Measurements from ENCODE around the gene ZNF362.

ZNF362 gene

DNA sequence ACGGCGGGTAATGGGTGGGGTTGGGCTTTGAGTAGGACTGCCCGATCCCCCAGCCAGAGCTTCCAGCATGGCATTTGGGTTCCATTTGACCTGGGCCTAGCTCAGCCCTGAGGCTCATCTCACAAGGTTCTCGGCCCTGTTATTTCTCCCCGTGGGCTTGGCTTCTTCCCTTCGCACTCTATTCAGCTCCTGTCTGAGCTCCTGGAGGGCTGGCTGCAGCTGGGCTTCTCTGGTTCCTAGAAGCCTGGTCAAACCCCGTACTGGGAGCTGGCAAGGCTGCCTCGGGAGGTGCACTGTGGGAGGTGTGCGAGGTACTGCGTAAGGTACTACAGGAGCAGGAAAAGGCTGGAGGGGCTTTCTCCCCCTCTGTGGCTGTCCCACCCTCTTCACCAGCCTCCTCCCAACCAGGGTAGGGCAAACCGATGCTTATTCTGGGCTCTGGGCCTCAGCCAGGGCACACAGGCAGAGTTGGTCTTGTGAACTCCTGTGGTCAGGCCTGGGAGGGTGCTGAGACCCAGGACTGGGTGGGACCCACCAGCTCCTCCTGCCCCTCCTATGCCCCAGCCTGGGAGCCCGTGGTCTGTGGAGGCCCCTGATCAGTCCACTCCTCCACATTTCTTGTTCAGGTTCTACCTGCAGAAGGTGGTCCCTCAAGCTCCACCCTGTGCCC is 63.8 kb downstream of the ZNF362 start:
- no peak for DNase-seq (ENCODE audit: low read depth)
- no peak overlapping the region for H3K4me3 ChIP-seq (ENCODE audit: low read depth, low read length)

GRCh38 chr1:33320619-33321165 is 64.4 kb downstream of the ZNF362 start, which contains the start of gene A3GALT2:
TSS of gene A3GALT2 (minus strand) at chr1:33321098. CDS start at chr1:33321098, 0 bp downstream.
- DNase-seq (ENCODE audit: low read depth): no peak
- no peak within 1 kb of the TSS for H3K4me3 ChIP-seq (ENCODE audit: low read depth, low read length)

GRCh38 chr1:33321178-33321577 is 64.9 kb downstream of the ZNF362 start:
- DNase-seq (ENCODE audit: low read depth): no peak
- no peak overlapping the region for H3K4me3 ChIP-seq (ENCODE audit: low read depth, low read length)

DNA sequence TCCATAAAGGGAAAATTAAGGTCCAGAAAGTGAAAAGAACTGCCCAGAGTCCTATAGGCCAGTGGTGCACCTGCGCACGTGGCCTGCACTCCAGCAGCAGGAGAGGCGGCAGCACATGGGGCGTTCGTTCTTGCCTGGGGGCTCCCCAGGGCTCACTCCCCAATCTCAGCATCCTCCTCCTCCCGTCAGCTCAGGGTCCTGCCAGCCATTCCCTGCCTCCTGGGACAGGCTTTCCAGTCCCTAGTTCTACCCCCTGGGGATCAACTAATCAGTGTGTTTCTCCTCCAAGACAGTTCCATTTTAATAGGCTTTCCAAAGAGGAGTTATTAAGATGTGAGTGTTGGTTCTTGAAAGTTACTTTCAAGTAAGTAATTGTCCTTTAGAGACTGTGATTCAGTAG is 65.8 kb downstream of the ZNF362 start:
- no peak for DNase-seq (ENCODE audit: low read depth)
- no peak overlapping the region for H3K4me3 ChIP-seq (ENCODE audit: low read depth, low read length)

DNA sequence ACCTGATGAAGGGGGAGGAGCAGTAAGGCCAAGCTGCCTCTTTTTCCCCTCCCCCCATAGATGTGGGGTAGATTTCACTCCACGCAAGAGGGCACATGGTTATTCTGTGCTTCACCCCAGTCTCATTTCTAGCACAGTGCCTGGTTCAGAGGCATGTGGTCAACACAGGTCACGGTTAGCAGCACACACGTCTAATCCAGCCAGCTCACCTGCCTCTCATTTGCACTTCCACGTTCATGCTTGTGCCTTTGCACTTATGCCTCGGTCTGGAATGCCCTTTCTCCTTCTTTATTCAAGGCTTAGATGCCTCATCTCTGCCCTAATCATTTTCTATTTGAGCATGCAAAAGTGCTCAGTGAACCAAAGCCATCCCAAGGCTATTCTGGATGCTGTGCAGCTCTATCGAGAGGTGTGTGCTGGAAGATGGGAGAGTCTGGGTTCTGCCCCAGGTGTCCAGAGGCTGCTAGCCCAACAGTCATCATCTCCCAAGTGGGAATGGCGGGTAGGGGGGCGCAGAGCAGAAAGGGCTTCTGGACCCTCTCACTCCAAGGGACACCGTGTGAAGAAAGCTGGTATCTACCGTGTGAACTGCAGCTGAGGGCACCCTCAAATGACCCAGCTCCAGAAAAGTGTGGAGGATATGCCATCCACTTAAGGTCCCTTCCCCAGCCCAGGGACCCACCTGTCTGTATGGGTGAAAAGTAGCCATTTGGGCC is 66.7 kb downstream of the ZNF362 start:
- DNase-seq (ENCODE audit: low read depth): no peak
- H3K4me3 ChIP-seq (ENCODE audit: low read depth, low read length): no peak overlapping the region

DNA sequence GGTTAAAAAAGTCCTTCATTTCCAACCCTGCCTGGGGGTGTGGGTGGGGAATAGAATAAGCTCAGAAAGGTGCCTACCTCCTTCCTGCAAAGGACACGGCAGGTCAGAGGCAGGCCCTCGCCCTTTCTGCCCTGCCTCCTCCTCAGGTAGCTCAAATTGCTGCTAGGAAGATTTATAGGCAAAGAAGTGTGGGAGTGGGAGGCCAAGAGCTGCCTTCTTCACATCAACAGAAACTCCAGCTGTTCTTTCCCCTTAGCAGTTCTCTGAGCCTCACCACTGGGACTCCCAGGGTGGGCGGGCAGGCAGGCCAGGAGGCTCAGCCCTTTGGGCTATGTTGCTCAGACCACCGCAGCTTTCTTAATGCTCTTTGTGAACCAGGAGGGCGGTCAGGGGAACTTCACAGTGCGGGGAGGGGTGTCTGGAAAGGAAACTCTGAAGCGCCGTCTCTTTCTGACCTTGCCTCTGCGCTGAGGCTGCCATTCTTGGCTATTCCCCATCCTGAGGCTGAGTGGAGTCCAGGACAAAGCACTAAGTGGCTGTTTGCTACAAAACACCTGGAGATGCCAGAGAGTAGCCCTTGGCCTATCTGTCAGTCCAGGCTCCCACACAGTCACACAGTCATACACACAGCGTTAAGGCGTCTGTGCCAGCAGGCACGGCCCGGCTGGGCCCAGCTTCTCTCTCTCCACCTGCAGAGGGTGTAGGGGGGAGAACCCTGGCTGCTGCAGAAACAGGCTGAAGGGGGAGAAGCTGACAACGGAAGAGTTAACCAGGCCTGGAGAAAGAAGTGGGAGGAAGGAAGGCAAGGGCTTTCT is 67.6 kb downstream of the ZNF362 start:
- H3K4me3 ChIP-seq (ENCODE audit: low read depth, low read length): no peak overlapping the region
- DNase-seq (ENCODE audit: low read depth): no peak

DNA sequence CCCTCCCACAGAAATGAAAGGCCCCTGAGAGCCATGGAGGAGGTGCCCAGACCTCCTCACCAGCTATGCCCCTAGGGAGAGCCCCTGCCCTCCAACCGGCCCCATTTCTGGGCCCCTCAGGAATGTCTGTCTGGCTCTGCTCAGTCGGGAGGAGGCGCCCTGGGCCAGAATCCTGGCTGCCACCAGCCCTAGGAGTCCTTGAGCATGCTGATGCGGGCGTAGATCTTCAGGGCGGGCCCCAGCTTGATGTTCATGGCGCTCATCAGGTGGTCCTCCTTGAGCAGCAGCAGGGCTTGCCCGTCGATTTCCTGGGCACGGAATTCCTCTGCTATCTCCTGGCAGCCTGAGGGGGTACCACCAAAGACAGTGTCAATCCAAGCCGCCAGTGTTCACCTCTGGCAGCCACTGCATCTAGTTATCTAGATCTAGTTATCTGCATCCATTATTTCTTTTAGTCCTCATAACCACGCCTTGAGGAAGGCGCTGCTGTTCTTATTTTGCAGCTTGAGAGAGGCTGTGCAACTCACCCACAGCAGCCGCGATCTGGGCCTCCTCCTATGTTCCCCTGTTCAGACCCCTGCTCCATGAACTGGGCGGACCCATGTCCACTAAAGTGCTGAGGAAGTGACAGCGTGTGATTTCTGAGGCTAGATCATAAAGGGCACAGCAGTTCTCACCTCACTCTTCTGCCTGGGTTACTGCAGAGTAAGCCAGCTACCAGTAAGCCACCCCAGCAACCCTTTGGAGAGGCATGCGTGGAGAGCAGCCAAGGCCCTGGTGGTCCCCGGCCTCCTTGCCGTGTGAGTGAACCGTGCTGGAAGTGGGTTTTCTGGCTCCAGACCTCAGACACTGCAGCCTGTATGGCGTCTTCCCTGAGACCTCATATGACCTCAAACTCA is 68.6 kb downstream of the ZNF362 start:
- no peak for DNase-seq (ENCODE audit: low read depth)
- no peak overlapping the region for H3K4me3 ChIP-seq (ENCODE audit: low read depth, low read length)

GRCh38 chr1:33326785-33327184 is 70.5 kb downstream of the ZNF362 start:
- H3K4me3 ChIP-seq (ENCODE audit: low read depth, low read length): no peak overlapping the region
- DNase-seq (ENCODE audit: low read depth): no peak

- peak; percentile 96 for DNase-seq (ENCODE audit: low read depth)
- H3K4me3 ChIP-seq (ENCODE audit: low read depth, low read length): no peak overlapping the region
Measured at GRCh38 chr1:33327587-33328325, 71.5 kb downstream of the ZNF362 start.

DNA sequence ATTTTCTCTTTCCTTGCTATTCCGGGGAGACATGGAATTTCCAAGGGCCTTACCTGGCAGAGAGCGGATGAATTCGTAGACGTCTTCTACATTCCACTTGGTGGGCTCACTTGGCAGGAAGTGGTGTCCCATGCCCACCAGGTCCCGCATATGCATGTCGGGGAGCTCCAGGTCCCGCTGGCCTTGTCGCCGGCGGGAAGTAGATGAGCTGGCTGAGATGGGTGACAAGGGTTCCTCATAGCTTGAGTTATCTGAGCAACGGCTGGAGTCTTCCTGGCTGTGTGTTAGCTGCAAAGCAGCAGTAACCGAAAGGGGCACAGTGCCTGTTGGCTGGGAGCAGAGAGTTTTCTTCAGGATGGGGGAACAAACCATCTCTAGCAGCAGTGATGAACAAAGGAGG is 72.5 kb downstream of the ZNF362 start:
- no peak for DNase-seq (ENCODE audit: low read depth)
- H3K4me3 ChIP-seq (ENCODE audit: low read depth, low read length): no peak overlapping the region

- H3K4me3 ChIP-seq (ENCODE audit: low read depth, low read length): no peak overlapping the region
- DNase-seq (ENCODE audit: low read depth): no peak
Measured at GRCh38 chr1:33329600-33330305, 73.5 kb downstream of the ZNF362 start.

DNA sequence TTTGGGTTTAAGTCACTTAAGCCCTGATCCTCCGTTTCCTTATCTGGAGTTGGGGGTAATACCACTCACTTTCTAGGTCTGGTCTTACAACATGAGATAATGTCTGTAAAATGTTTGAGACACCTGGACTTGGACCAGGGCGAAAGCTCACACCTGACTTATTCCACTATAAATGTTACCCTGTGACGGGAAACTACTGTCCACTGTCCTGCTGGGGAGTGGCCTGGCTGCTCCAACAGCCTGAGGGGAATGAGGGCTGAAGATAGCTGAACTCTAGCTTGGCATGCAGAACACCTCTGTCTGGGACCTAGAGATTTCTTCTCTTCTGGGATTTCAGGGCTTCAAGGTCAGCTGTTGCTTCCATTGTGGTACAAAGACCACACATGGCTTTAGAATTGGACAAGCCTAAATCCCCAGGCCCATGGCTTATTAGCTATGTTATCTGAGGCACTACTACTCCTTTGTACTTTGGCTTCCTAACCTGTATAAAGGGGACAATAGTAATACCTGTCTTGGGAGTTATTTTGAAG is 74.1 kb downstream of the ZNF362 start:
- H3K4me3 ChIP-seq (ENCODE audit: low read depth, low read length): no peak overlapping the region
- DNase-seq (ENCODE audit: low read depth): no peak

DNA sequence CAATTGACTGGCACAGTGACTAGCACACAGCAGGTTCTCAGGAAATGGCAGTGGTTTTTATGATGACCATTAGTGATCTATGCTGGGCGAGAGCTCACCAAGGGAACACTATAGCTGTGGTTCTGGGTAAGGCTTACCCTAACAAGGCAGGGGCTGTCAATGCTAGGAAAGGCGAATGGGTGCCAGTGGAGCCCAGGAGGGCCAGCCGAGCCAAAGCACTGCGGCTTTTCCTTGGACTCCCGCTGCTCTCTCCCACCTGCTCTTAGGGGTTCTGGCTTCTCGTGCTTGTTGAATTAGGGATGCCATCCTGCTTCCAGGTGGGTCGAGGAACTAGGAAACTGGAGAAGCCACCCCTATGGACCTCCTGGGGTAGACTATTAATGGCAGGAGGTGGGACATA is 74.6 kb downstream of the ZNF362 start:
- DNase-seq (ENCODE audit: low read depth): no peak
- H3K4me3 ChIP-seq (ENCODE audit: low read depth, low read length): no peak overlapping the region

DNA sequence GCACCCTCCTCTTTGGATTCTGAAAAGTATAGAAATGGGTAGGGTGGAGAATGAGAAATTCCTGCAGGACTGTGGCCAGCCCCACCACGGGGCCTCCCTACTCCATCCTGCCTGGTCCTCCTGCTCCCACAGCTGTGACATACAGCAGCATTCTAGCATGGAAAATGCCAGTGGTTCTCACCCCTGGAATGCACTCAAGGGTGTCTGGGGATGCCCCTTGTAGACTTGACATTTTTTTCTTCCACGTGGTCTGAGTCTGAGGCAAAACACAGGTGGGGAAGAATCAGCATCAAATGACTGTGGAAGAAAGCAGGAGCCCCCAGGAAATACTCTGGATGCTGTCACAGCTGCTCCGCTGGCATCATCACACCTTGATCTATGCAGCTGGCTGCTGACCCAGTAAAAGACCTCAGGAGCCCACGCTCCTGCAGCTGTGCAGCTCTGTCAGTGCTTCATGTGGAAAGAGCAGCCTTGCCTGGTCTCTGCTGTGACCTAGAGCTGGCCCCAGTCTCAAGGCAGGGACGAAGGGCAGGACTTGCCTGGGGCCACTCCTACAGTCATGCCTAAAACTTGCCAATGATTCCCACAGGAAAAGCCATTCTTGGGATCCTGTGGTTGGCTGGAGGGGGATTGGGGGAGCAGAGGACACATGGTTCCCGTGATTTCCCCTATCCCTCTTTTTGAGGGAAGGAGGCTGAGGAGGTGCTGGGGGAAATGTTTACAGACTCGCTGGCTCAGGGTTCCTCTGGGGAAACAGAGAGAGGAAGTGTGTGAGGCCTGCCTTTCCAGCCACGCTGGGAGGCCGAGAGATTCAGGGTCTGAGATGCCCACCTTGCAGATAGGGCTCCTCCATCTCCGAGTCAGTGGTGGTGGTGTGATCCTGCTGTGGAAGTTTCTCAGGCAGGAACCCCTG is 75.4 kb downstream of the ZNF362 start:
- H3K4me3 ChIP-seq (ENCODE audit: low read depth, low read length): no peak overlapping the region
- peak; percentile 53 for DNase-seq (ENCODE audit: low read depth)

GRCh38 chr1:33332357-33332789 is 76.1 kb downstream of the ZNF362 start:
- DNase-seq (ENCODE audit: low read depth): peak; percentile 65
- no peak overlapping the region for H3K4me3 ChIP-seq (ENCODE audit: low read depth, low read length)

- H3K4me3 ChIP-seq (ENCODE audit: low read depth, low read length): no peak overlapping the region
- DNase-seq (ENCODE audit: low read depth): no peak
Measured at GRCh38 chr1:33332881-33333280, 76.6 kb downstream of the ZNF362 start.

Data from skeletal muscle cell (primary cell).